ENCODE results near the gene ANKRA2.

The ANKRA2 gene, protein sequence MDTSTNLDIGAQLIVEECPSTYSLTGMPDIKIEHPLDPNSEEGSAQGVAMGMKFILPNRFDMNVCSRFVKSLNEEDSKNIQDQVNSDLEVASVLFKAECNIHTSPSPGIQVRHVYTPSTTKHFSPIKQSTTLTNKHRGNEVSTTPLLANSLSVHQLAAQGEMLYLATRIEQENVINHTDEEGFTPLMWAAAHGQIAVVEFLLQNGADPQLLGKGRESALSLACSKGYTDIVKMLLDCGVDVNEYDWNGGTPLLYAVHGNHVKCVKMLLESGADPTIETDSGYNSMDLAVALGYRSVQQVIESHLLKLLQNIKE

GRCh38 chr5:73565139-73565968 is at the start of gene ANKRA2, which contains the start of gene UTP15:
Gene ANKRA2 (minus strand): TSS chr5:73565639. CDS start chr5:73562881, 2,758 bp downstream.
Gene UTP15 (plus strand): TSS chr5:73565743. CDS start chr5:73567345, 1,602 bp downstream.
- DNase-seq = peak; percentile 90

DNA sequence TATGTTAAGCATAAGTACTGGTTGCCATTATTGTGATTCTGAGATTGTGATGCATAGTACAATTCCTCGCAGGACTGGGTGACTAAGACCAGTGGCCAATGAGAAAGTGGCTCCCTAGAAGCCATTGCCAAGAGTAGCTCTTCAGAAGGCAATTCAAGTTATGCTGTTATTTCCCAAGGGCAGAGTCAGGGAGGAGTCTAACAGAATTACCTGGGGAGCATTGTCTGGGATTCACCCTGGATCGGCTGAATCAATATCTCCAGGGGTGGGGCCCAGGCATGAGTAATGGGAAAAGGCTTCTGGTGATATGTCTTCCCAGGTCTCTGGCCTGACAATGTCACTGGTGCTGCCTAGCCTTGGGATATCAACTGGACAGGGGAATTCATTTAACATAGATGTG is 49.6 kb upstream of the ANKRA2 start:
- DNase-seq = no peak

- DNase-seq = no peak
Measured at GRCh38 chr5:73612799-73613198, 47.4 kb upstream of the ANKRA2 start.

- DNase-seq = no peak
Measured at GRCh38 chr5:73607228-73607627, 41.8 kb upstream of the ANKRA2 start.

- no peak for DNase-seq
Measured at GRCh38 chr5:73606206-73606753, 40.8 kb upstream of the ANKRA2 start.

DNA sequence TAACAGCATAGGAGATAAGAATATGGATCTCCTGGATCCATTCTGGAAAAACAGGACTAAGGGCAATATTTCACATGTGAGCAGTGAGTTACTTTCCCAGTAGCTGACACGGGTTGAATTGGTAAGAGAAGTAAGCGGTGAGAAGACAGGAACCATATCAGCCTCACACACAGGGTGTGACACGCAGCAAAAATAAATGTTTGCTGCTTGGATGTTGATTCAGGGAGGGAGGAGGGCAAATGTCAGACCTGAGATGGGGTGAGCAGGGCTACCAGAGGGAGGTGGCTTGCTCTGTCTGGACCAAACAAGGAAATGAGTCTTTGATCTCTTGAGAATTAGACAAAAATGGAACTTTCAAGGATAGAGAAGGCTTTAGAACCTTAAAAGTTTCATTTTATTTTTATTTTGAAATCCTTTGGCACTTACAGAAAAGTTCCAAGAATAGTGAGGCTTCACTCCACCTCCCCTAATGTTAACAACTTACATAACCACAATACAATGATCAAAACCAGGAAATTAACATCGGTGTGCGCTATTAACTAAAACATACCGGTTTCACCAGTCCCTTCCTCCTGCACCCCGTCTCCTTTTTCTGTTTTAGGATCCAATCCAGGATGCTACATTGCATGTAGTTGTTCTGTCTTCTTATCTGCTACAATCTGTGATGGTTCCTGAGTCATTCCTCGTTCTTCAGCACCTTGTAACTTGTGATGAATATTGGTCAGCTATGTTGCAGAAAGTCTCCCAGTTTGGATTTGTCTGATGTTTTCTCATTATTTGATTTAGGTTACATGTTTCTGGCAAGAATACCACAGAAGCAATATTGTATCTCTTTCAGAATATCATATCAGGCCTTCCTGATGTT is 40.0 kb upstream of the ANKRA2 start:
- no peak for DNase-seq

- no peak for DNase-seq
Measured at GRCh38 chr5:73603998-73604397, 38.6 kb upstream of the ANKRA2 start.

- no peak for DNase-seq
Measured at GRCh38 chr5:73599380-73599779, 33.9 kb upstream of the ANKRA2 start.

- peak; percentile 10 for DNase-seq
Measured at GRCh38 chr5:73596705-73597328, 31.4 kb upstream of the ANKRA2 start.

- DNase-seq = no peak
Measured at GRCh38 chr5:73592551-73592950, 27.1 kb upstream of the ANKRA2 start.

GRCh38 chr5:73591698-73592501 is 26.5 kb upstream of the ANKRA2 start:
- DNase-seq = no peak

DNA sequence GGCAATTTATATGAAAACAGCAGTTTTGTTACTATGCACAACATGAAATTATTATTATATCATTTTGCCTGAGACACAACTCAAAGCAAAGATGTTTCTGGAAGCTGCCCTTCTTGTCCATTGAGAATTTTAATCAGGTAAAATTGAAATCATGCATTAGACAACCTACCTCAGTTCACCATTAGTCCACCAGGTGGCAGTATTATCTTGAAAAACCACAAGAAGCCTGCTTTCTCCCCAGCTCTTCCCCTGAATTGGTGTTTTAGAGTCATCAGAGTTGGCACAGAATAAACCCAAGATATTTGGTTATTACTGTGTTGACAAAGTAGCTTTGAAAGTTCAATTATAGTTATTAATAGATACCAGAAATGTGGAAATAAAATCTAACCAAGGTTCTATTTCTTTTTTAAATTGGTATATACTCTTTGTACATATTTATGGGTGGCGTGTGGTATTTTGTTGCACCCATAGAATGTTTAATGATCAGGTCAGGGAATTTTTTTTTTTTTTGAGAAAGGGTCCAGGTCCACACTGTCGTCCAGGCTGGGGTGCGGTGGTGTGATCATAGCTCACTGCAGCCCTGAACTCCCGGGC is 25.8 kb upstream of the ANKRA2 start:
- DNase-seq = peak; percentile 64

GRCh38 chr5:73587923-73588322 is 22.5 kb upstream of the ANKRA2 start:
- no peak for DNase-seq

DNA sequence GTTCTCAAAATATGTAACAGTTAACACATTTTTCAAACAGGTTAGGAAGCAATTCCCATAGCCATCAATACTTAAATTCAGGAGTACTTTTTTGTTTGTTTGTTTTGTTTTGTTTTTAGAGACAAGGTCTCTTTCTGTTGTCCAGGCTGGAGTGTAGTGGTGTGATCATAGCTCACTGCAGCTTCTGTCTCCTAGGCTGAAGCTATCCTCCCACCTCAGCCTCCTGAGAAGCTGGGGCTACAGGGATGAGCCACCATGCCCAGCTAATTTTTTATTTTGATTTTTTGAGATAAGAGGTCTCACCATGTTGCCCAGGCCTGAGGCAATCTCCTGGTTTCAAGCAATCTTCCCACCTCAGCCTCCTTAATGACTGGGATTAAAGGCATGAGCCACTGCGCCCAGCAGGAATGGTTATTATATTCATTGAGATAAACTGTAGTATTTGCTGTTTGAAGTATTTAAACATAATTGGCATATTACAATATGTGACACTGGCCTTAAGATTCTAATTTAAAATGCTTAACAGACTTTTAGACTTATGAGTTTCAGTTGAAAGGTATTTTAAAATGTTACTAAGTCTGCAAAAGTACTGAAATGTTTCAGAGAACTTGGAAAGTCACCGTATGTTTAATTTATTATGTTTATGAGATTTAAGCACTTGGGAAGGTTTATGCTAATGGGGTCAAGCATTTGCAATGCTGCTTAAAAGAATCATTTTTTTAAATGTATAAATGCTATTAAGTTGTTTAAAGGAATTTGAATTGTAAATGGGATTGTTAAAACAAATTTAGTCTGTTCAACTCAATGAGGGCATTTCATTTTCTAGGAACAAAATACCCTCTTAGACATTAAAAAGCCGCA is 17.1 kb upstream of the ANKRA2 start:
- no peak for DNase-seq

GRCh38 chr5:73565969-73566547 is 619 bp upstream of the ANKRA2 start:
- DNase-seq = peak; percentile 24

DNA sequence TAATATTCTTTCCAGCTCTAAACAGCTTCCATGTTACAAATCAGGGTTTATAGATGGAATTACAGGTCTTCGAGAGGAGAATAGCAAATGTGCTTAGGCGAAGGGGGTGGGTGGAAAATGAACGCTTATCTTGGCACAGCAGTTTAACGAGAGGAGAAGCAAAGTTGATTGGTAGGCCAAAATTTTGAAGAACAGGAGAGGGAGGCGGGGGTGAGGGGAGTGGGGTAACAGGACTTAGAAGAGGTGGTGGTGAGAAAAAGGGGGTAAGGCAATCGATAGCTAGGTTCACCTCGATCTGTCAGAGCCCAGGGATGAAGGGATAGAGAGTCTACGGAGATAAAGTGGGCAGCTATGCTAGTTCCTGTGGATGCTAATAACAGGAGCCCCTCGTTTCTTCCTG is 764 bp downstream of the ANKRA2 start:
- DNase-seq = peak; percentile 2

- no peak for DNase-seq
Measured at GRCh38 chr5:73564018-73564417, 1.4 kb downstream of the ANKRA2 start.

GRCh38 chr5:73558950-73559349 is 6.5 kb downstream of the ANKRA2 start:
- DNase-seq = peak; percentile 7

- DNase-seq = no peak
Measured at GRCh38 chr5:73552642-73553041, 12.8 kb downstream of the ANKRA2 start.

DNA sequence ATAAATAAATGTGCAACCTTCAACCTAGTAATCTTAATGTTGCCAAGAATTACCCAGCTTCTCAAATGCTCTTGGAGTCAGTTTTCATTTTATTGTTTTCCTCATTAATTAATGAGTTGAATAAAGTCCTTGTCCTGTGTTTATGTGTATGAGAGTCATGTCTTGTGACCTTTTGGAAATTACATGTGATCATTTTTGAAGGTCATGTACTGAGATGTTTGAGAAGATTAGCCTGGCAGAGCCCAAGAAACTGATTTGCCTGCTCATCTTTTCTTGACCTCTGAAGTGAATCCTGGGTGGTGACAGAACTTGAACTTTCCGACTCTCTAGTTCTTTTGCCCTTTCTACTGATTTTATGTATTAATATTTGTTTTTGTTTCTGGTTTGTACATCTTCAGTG is 15.4 kb downstream of the ANKRA2 start:
- DNase-seq = no peak

Measured in NCI-H2171 treated with DMSO at 0.1 percent for 48 hours (cell line).